Spleen (tissue), 7 donors: Measurements from ENCODE around the gene DHX9.

Experiments
- CTCF ChIP-seq, 11 experiments: fragments of 200-600 bp in 7 of 11; fragments of 450-650 bp in 4 of 11; sonication (generic) in 4 of 11; IDR thresholded peaks in 8 of 11; conservative IDR thresholded peaks in 3 of 11; 1 replicate in 7 of 11; 2 replicates in 4 of 11; pipeline versions ENCODE4 v1.4.0 to v1.8.0; 2016 to 2021; ENCODE audit warnings: antibody characterized with exemption in 11 of 11, inconsistent platforms in 4 of 11, mild to moderate bottlenecking in 1 of 11
- POLR2AphosphoS5 ChIP-seq, 3 donors: sonication (generic); formaldehyde crosslinking; IDR thresholded peaks; one replicate each; pipeline ENCODE4 v1.5.1; 2017; ENCODE audit warnings: antibody characterized with exemption in 3 of 3
- donor health status: DM: no; HTN: no; CAD: no; lungs with moderate emphysema.
- donor health status: DM: no; HTN: no; CAD: no.
- donor health status: DM: no; HTN: no; CAD: no.

GRCh38 chr1:182826892-182827291 lies 12.3 kb upstream of the DHX9 start:
- TF ChIP-seq CTCF (IDR thresholded peaks at IDR 0.05 in 8 of 11, conservative IDR thresholded peaks at IDR 0.05 in 3 of 11): no peak
- no peak for TF ChIP-seq POLR2AphosphoS5 (IDR thresholded peaks at IDR 0.05)
